PC-9 (cell line): ENCODE measurements around the gene IRF2. TPM values are rescaled to one million over a fixed set of nuclear protein-coding genes. Genes with fewer than 3 reads are reported as not detected.
A peak's percentile ranks its signal among the peaks of the same experiment; 100 is the strongest.

Source experiments
- BruUV-seq: library from RNA; stranded (reverse); fragments of 400-500 nt; replicated peaks from 2 replicates; lab custom pipeline; 2021; lab: Mats Ljungman, UMichigan
- CTCF ChIA-PET: fragments of 300-600 bp; sonication (Branson Sonifier 250); formaldehyde crosslinking; loops from one replicate; lab custom pipeline; 2022; ENCODE audit warnings: antibody characterized with exemption; lab: Charles Lee
- POLR2A ChIA-PET: fragments of 300-600 bp; sonication (Branson Sonifier 250); formaldehyde crosslinking; loops from one replicate; lab custom pipeline; 2022; ENCODE audit warnings: antibody characterized with exemption; ENCODE audit not compliant: unreplicated experiment; lab: Charles Lee
- DNase-seq, 2 experiments: peaks; one replicate each; pipeline versions ENCODE4 v3.0.0 to v3.0.0-alpha.2; 2015 to 2022; ENCODE audit warnings: mixed read lengths in 1 of 2
- H2AFZ ChIP-seq: fragments of 200-600 bp; sonication (generic); 2 replicates; pipeline ENCODE4 v1.8.1; 2017; ENCODE audit warnings: antibody characterized with exemption
- H3F3A ChIP-seq: fragments of 200-600 bp; sonication (generic); 2 replicates; pipeline ENCODE4 v1.8.1; 2017; ENCODE audit warnings: antibody characterized with exemption, mild to moderate bottlenecking, low read depth; ENCODE audit not compliant: insufficient read depth
- H3K27ac ChIP-seq: fragments of 200-600 bp; sonication (generic); 2 replicates; pipeline ENCODE4 v1.6.1; 2016; ENCODE audit warnings: mixed run types
- H3K27me3 ChIP-seq: fragments of 200-600 bp; sonication (generic); 2 replicates; pipeline ENCODE4 v1.6.1; 2016; ENCODE audit warnings: low read depth, mixed run types; ENCODE audit not compliant: insufficient read depth
- H3K36me3 ChIP-seq: fragments of 200-600 bp; sonication (generic); 2 replicates; pipeline ENCODE4 v1.6.1; 2016; ENCODE audit warnings: low read depth, mixed run types
- H3K4me1 ChIP-seq: fragments of 200-600 bp; sonication (generic); replicated peaks from 2 replicates; pipeline ENCODE4 v1.6.1; 2016; ENCODE audit warnings: mixed run types; ENCODE audit not compliant: insufficient read depth
- H3K4me2 ChIP-seq: fragments of 200-600 bp; sonication (generic); 2 replicates; pipeline ENCODE4 v1.6.1; 2017; ENCODE audit warnings: mixed run types
- H3K4me3 ChIP-seq: fragments of 200-600 bp; sonication (generic); 2 replicates; pipeline ENCODE4 v1.6.1; 2016; ENCODE audit warnings: mixed run types
- H3K79me2 ChIP-seq: fragments of 200-600 bp; sonication (generic); 2 replicates; pipeline ENCODE4 v1.6.1; 2017; ENCODE audit warnings: low read depth, mixed run types
- H3K9me2 ChIP-seq: fragments of 200-600 bp; sonication (generic); 2 replicates; pipeline ENCODE4 v1.8.1; 2017; ENCODE audit warnings: mild to moderate bottlenecking; ENCODE audit not compliant: insufficient read depth
- H3K9me3 ChIP-seq: fragments of 200-600 bp; sonication (generic); 2 replicates; pipeline ENCODE4 v1.8.1; 2016; ENCODE audit warnings: low read depth; ENCODE audit not compliant: insufficient read depth
- H4K20me1 ChIP-seq: fragments of 200-600 bp; sonication (generic); 2 replicates; pipeline ENCODE4 v1.8.1; 2017; ENCODE audit not compliant: insufficient read depth
- EZH2 ChIP-seq: fragments of 200-600 bp; sonication (generic); IDR thresholded peaks from 2 replicates; pipeline ENCODE4 v1.8.0; 2017; ENCODE audit warnings: antibody characterized with exemption, low read depth
- intact Hi-C: fragments of 100-400 bp; cut with micrococcal nuclease; formaldehyde crosslinking; loops from one replicate; pipeline ENCODE4 v1.10.0; 2022; ENCODE audit not compliant: unreplicated experiment
- total RNA-seq: library from RNA; stranded (reverse); gene quantifications from 2 replicates; pipeline ENCODE4 v1.2.3, GENCODE V29; 2021
- TF ChIP-seq, protein P1 (sequence below): fragments of 200-600 bp; sonication (generic); conservative IDR thresholded peaks from 2 replicates; pipeline ENCODE4 v1.6.1; 2017; ENCODE audit warnings: mixed run types, antibody characterized with exemption, mild to moderate bottlenecking, moderate library complexity

IRF2 gene
- total RNA-seq, 1 experiment from 2014 or later: 34.4 TPM

DNA sequence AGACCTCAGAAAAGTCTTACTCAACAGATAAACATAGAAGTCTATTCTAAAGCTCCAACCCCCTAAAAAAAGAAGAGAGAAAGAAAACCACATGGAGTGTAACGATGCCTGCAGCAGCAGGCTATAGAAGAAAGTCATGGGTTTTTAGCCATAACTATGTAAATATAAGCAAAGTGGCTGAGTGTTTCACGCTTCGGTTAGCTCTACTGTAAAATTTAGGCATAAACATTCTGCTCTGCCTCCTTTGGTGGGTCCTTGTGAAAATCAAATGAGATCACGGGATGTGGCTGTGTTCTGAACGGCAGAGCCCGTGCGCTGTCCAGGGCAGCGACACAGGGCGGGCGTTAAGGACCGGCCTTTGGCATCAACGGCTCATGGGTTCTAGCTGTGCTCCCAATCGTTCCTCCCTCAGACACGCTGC is 78.4 kb downstream of the IRF2 start:
- TF ChIP-seq, protein P1, sequence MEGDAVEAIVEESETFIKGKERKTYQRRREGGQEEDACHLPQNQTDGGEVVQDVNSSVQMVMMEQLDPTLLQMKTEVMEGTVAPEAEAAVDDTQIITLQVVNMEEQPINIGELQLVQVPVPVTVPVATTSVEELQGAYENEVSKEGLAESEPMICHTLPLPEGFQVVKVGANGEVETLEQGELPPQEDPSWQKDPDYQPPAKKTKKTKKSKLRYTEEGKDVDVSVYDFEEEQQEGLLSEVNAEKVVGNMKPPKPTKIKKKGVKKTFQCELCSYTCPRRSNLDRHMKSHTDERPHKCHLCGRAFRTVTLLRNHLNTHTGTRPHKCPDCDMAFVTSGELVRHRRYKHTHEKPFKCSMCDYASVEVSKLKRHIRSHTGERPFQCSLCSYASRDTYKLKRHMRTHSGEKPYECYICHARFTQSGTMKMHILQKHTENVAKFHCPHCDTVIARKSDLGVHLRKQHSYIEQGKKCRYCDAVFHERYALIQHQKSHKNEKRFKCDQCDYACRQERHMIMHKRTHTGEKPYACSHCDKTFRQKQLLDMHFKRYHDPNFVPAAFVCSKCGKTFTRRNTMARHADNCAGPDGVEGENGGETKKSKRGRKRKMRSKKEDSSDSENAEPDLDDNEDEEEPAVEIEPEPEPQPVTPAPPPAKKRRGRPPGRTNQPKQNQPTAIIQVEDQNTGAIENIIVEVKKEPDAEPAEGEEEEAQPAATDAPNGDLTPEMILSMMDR: no peak
- H3K4me3 ChIP-seq: no peak overlapping the region
- no peaks in the 10 kb centered on the region for H3K9me2 ChIP-seq
- intact Hi-C loops: no loop called here
- CTCF ChIA-PET: no interaction called here
- H3K4me2 ChIP-seq: no peak overlapping the region
- POLR2A ChIA-PET: no interaction called here
- H3K36me3 ChIP-seq: no peaks in the 10 kb centered on the region; the same call in 1 of the 2 replicates
- H3K27ac ChIP-seq: no peak overlapping the region
- DNase-seq: no peak
- H3K27me3 ChIP-seq: no peaks in the 10 kb centered on the region
- H2AFZ ChIP-seq: no peak overlapping the region
- no peaks in the 10 kb centered on the region for H4K20me1 ChIP-seq
- H3K4me1 ChIP-seq: peaks cover 14% of the 10 kb centered on the region
- H3K79me2 ChIP-seq: no peaks in the 10 kb centered on the region
- H3K9me3 ChIP-seq: no peaks in the 10 kb centered on the region
- BruUV-seq: TSS peak; percentile 10
- peaks cover 9% of the 10 kb centered on the region; the same call in 1 of the 2 replicates for H3F3A ChIP-seq

DNA sequence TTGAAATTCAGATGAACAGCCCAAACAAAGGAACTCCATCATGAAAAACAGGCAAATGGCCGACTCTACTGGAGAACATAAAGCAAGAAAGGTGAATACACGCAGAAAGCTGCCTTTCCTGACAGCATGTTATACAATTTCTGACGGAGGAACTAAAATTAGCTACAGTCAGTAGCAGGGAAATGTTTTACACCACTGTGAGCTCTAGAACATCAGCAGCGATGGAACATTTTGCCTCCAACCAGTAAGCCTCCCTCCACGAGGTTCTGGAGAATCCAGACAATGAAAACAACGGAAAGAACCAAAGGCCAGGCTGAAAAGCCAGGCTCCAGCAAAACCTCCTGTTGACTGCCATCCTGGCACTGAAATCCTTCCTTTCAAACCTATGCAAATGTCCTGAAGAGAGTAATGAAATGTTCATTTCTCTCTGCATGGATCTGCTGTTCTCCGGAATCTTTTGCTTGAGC is 78.9 kb downstream of the IRF2 start:
- no peaks in the 10 kb centered on the region for H3K9me3 ChIP-seq
- intact Hi-C loops: no loop called here
- H3K4me3 ChIP-seq: no peak overlapping the region
- H3F3A ChIP-seq: peaks cover 6% of the 10 kb centered on the region; the same call in 1 of the 2 replicates
- peaks cover 10% of the 10 kb centered on the region for H3K4me1 ChIP-seq
- H2AFZ ChIP-seq: no peak overlapping the region
- no peak for DNase-seq
- H4K20me1 ChIP-seq: no peaks in the 10 kb centered on the region
- H3K79me2 ChIP-seq: no peaks in the 10 kb centered on the region
- no peaks in the 10 kb centered on the region; the same call in 1 of the 2 replicates for H3K36me3 ChIP-seq
- H3K27ac ChIP-seq: no peak overlapping the region
- no TSS peak for BruUV-seq
- ChIA-PET CTCF (no interaction called here), POLR2A (no interaction called here)
- no peak for TF ChIP-seq EZH2
- TF ChIP-seq, protein P1: no peak
- no peaks in the 10 kb centered on the region for H3K9me2 ChIP-seq
- H3K27me3 ChIP-seq: no peaks in the 10 kb centered on the region
- H3K4me2 ChIP-seq: no peak overlapping the region

DNA sequence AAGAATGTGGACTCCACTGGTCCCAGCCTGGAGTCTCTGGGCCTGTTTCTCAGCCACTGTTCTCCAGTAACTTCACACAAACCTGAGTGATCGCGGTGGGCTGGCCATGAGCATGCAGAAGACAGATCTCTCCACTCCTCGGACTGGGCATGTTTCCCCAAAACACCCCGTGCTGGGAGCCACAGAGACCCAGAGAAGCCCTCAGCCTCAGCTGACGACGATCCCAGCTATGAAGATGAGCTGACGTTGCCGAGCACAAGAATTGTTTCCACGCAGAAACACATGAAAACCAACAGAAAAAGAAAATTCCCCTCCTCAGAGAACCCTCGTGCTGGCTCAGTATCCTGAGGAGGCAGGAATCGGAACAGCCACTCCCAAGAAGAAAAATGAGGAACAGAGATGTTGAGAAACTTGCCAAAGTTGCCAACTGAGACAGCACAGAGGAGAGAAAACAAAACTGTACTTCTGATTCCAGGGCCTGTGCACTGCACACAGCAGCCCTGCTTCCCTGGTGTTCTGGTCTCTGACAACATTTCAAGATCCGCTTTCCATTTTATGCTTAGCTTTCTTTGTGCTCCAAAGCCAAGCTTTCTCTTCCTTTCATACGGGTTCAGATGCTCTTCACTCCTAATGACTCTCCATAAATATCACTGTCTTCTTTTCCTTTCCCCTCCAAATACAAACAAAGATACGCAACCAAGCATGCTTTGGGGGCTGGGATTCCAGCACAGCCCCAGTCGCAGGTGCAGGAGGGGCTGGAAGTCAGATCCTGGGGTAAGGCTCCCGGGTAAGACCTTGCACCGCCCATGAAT is 81.4 kb downstream of the IRF2 start:
- TF ChIP-seq, protein P1: no peak
- TF ChIP-seq EZH2: no peak
- Histone ChIP-seq H3K4me3 (no peak overlapping the region), H2AFZ (no peak overlapping the region), H3K36me3 (no peaks in the 10 kb centered on the region; the same call in 1 of the 2 replicates), H3K27ac (no peak overlapping the region), H3K4me2 (no peak overlapping the region), H4K20me1 (no peaks in the 10 kb centered on the region), H3F3A (no peaks in the 10 kb centered on the region), H3K9me3 (no peaks in the 10 kb centered on the region), H3K4me1 (no peaks in the 10 kb centered on the region), H3K79me2 (no peaks in the 10 kb centered on the region), H3K27me3 (no peaks in the 10 kb centered on the region), H3K9me2 (no peaks in the 10 kb centered on the region)
- no TSS peak for BruUV-seq
- POLR2A ChIA-PET: no interaction called here
- CTCF ChIA-PET: interaction anchor here (0.6 kb wide), 1 partner anchor 1643 kb away, joined by 6 read pairs; no protein-coding TSS in a partner anchor
- intact Hi-C loops: no loop called here
- no peak for DNase-seq
